GM21825 (cell line): ENCODE data around the gene DPY19L2.
"Not testable (repeated sequence)": the region's sequence is repeated elsewhere in the genome, so short reads cannot be mapped to it uniquely, and the experiment has no call there.

ENCODE experiments used
- ATAC-seq: cut with Tn5 transposase; IDR thresholded peaks from one replicate; pipeline ENCODE4 v1.9.1; 2021; ENCODE audit warnings: mild to moderate bottlenecking, moderate library complexity; ENCODE audit not compliant: unreplicated experiment

DPY19L2 gene

DNA sequence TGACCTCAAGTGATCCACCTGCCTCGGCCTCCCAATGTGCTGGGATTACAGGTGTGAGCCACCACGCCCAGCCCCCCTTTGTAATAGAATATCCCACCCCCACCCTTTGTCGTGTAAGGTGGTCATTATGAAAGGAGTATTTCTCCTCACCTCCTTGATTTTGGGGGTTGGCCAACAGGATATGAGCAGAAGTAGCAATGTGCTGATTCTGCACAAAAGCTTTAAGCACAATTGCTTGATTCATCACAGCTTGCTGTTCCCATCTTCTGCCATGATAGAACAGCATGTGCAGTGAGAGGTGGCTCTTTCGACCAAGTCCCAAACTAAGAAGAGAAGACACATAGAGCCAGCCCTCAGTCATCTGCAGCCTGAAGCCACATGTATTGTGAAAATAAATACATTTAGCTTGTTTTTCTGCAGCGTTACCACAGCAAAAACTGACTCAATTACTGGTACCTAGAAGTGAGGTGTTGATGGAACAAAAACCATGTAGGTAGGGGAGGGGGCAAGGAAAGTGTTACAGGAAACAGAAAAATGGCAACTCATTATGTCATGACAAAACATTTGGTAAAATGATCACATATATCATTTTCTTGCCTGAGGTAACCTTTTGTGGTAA is 122.9 kb downstream of the DPY19L2 start:
- ATAC-seq = not testable (repeated sequence)

DNA sequence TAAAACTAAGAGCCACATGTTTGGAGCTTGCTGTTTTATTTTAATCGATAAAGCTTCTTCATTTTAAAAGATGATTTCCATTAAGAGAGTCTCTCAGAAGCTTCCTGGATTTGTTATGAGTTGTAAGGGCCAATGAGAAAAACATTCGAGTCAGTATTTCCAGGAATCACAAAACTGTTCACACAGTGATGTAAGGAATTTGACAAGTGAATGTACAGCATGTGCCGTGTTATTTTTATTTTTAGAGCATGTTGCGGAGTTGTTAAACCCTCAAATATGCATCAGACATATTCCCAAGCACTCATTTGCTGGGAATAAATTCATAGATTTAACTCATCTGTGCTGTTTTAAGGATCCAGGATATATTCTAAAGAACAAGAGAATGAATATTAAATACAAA is 129.6 kb downstream of the DPY19L2 start:
- ATAC-seq = not testable (repeated sequence)

DNA sequence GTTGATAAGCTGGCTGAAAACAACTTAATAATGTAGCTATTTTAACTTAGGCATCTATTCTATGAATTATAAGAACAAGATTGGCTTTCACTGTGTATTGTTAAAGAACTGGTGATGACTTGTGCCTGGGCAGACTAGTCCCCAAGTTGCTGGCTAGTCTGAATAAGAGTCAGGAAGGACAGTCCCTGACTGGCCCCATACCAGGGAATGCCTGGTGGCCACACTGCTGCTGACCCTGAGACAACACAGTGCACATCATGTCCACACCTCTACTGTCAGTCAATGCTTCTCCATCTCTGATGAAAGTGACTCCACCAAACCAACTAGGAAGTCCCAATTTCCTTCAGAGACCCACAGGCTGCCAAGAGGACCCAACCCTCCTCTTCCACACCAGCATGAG is 130.5 kb downstream of the DPY19L2 start:
- ATAC-seq = not testable (repeated sequence)

DNA sequence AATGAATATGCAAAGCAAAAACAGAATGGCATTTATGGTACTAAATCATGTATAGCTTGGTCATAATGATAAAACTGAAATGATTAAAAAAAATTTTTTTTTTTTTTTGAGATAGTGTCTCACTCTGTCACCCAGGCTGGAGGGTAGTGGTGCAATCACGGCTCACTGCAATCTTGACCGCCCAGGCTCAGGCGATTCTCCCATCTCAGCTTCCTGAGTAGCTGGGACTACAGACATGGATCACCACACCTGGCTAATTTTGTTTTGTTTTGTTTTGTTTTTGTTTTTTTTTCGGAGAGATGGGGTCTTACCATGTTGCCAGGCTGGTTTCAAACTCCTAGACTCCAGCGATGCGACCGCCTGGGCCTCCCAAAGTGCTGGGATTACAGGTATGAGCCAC is 138.7 kb downstream of the DPY19L2 start:
- ATAC-seq = not testable (repeated sequence)

DNA sequence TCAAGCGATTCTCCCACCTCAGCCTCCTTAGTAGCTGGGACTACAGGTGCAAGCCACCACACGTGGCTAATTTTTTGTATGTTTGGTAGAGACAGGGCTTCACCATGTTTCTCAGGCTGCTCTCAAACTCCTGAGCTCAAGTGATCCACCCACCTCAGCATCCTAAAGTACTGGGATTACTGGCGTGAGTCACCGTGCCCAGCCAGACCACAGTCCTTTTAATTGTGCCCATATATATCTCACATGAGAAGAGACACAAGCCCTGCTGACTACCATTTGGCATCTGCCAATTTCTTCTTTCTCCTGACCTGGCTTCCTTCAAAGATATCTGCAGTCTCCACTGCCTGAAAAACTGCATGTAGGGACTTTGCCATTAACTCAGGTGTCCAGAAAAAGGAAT is 142.5 kb downstream of the DPY19L2 start:
- ATAC-seq = no peak

DNA sequence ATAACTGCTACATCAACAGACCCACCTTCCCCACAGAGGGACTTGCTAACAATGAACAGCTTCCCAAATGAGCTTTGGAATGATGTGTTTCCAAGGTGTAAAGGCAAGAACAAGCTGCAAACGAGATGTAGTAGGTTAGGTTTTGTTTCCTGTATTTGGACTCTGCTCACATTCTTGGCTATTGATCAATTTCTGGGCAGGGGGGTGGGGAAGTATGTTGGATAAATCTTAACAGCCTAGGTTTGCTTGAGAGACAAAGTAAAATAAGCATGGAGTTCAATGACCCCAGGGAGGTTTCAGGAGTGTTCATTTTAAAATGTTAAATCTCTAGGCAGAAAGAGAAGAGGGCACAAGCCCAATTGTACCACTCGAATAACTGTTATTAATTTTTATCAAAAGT is 146.6 kb downstream of the DPY19L2 start:
- no peak for ATAC-seq
